Thoracic aorta (tissue), 2 donors: ENCODE measurements around the gene ABTB2. TPM values are rescaled to one million over a fixed set of nuclear protein-coding genes. Genes with fewer than 3 reads are reported as not detected.
A peak's percentile ranks its signal among the peaks of the same experiment; 100 is the strongest.

Experiments used
- ATAC-seq: fragments of 150-250 bp; one replicate; pipeline ENCODE4 v1.8.0; 2017; ENCODE audit warnings: low read depth; ENCODE audit not compliant: insufficient number of reproducible peaks, low FRiP score
- DNase-seq: peaks from one replicate; pipeline ENCODE4 v3.0.0-alpha.2; 2020; ENCODE audit warnings: low spot score
- H3K27ac ChIP-seq, 2 donors: fragments of 200-600 bp; sonication (generic); 1 replicate in 1 of 2; 2 replicates in 1 of 2; pipeline ENCODE4 v1.5.1; 2016; ENCODE audit warnings: mild to moderate bottlenecking in 2 of 2, moderate library complexity in 2 of 2
- H3K27me3 ChIP-seq: fragments of 200-600 bp; sonication (generic); replicated peaks from 2 replicates; pipeline ENCODE4 v1.6.0; 2016; ENCODE audit warnings: mild to moderate bottlenecking; ENCODE audit not compliant: insufficient read depth
- H3K36me3 ChIP-seq: fragments of 200-600 bp; sonication (generic); one replicate; pipeline ENCODE4 v1.5.1; 2016
- H3K4me1 ChIP-seq, 2 donors: fragments of 200-600 bp; sonication (generic); 1 replicate in 1 of 2; 2 replicates in 1 of 2; pipeline versions ENCODE4 v1.5.1 to v1.6.0; 2016; ENCODE audit warnings: low read depth in 2 of 2, mild to moderate bottlenecking in 1 of 2; ENCODE audit not compliant: control insufficient read depth in 1 of 2
- H3K4me3 ChIP-seq: fragments of 200-600 bp; sonication (generic); 2 replicates; pipeline ENCODE4 v1.5.1; 2016; ENCODE audit warnings: mild to moderate bottlenecking
- H3K9me3 ChIP-seq: fragments of 200-600 bp; sonication (generic); 2 replicates; pipeline ENCODE4 v1.5.1; 2016
- total RNA-seq, 2 donors: library from RNA; depleted of rRNA; stranded (reverse); fragments of >200 nt; gene quantifications; one replicate each; pipeline versions ENCODE4 v1.1.0 to v1.2.3, GENCODE V29; 2016
- TF ChIP-seq, protein P1 (sequence below): fragments of 200-600 bp; sonication (generic); IDR thresholded peaks from one replicate; pipeline ENCODE4 v1.5.1; 2019; ENCODE audit warnings: antibody characterized with exemption

The ABTB2 gene
- total RNA-seq, 2 donors from 2014 or later = 12.3 to 31.0 TPM

DNA sequence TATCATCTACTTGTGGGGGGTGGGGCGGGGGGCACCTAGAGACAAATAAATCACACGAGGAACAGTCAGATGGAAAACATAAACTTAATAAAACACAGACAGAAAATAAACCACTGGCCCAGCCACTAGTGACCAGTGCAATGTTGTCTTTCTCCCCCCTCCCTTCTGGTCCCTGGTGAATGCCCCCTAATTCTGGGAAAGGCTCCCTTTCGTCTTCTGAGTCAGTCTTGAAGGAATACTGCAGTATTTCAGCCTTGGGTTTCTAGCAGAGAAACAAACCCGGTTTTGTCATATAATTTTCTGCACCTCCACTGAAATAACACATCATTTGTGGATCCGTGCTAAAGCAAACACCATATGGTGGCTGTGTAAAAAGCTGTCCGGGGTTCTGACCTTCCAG lies 101.7 kb downstream of the ABTB2 start:
- Histone ChIP-seq H3K9me3 (no peaks in the 10 kb centered on the region), H3K27me3 (no peaks in the 10 kb centered on the region), H3K27ac (peak overlapping the region; percentile 58), H3K4me3 (peak overlapping the region; percentile 38), H3K36me3 (no peaks in the 10 kb centered on the region), H3K4me1 (peaks cover 17 to 34% of the 10 kb centered on the region in 2 donors)
- ATAC-seq = peak; percentile 9
- TF ChIP-seq, protein P1, sequence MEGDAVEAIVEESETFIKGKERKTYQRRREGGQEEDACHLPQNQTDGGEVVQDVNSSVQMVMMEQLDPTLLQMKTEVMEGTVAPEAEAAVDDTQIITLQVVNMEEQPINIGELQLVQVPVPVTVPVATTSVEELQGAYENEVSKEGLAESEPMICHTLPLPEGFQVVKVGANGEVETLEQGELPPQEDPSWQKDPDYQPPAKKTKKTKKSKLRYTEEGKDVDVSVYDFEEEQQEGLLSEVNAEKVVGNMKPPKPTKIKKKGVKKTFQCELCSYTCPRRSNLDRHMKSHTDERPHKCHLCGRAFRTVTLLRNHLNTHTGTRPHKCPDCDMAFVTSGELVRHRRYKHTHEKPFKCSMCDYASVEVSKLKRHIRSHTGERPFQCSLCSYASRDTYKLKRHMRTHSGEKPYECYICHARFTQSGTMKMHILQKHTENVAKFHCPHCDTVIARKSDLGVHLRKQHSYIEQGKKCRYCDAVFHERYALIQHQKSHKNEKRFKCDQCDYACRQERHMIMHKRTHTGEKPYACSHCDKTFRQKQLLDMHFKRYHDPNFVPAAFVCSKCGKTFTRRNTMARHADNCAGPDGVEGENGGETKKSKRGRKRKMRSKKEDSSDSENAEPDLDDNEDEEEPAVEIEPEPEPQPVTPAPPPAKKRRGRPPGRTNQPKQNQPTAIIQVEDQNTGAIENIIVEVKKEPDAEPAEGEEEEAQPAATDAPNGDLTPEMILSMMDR = no peak
- DNase-seq = no peak

GRCh38 chr11:34255101-34255500 lies 102.7 kb downstream of the ABTB2 start:
- TF ChIP-seq, protein P1 = no peak
- H3K27me3 ChIP-seq = no peaks in the 10 kb centered on the region
- ATAC-seq (no peak), DNase-seq (no peak)
- no peaks in the 10 kb centered on the region for H3K36me3 ChIP-seq
- H3K4me1 ChIP-seq = peaks cover 23 to 45% of the 10 kb centered on the region in 2 donors
- no peaks in the 10 kb centered on the region for H3K9me3 ChIP-seq
- H3K27ac ChIP-seq = no peak overlapping the region
- no peak overlapping the region for H3K4me3 ChIP-seq

- no peaks in the 10 kb centered on the region for H3K27me3 ChIP-seq
- H3K36me3 ChIP-seq = no peaks in the 10 kb centered on the region
- H3K4me3 ChIP-seq = no peak overlapping the region
- H3K9me3 ChIP-seq = no peaks in the 10 kb centered on the region
- no peak for DNase-seq
- ATAC-seq = no peak
- H3K4me1 ChIP-seq = peaks cover 23 to 56% of the 10 kb centered on the region in 2 donors
- TF ChIP-seq, protein P1 = no peak
- H3K27ac ChIP-seq = no peak overlapping the region
Measured at GRCh38 chr11:34254011-34254410, 103.8 kb downstream of the ABTB2 start.

DNA sequence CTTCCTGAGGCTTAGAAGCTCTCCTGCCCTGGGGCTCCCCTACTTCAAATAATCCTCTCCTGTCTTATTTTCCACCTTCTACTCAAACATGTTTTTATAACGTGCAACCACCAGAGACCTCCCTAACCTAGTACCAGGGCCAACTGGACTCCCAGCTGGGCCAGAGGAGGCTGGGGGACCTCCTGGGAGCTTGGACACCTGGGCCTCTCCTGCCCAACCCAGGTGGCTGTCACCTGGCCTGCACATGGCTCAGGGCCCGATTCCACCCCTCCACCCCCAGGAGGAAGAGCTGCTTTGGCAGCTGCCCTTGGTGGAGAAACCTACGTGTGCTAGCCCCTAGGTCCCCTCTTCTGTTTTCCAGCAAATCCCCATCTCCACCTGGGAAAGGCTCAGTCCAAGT lies 105.2 kb downstream of the ABTB2 start:
- Histone ChIP-seq H3K9me3 (no peaks in the 10 kb centered on the region), H3K4me3 (no peak overlapping the region), H3K27me3 (no peaks in the 10 kb centered on the region), H3K4me1 (peaks cover 23 to 60% of the 10 kb centered on the region in 2 donors), H3K27ac (no peak overlapping the region), H3K36me3 (no peaks in the 10 kb centered on the region)
- DNase-seq (no peak), ATAC-seq (no peak)
- TF ChIP-seq, protein P1 = no peak

- H3K27ac ChIP-seq = peak overlapping the region; percentile 57 to 75
- H3K9me3 ChIP-seq = no peaks in the 10 kb centered on the region
- H3K27me3 ChIP-seq = no peaks in the 10 kb centered on the region
- DNase-seq (no peak), ATAC-seq (no peak)
- TF ChIP-seq, protein P1 = no peak
- H3K36me3 ChIP-seq = no peaks in the 10 kb centered on the region
- H3K4me1 ChIP-seq = peaks cover 23 to 56% of the 10 kb centered on the region in 2 donors
- no peak overlapping the region for H3K4me3 ChIP-seq
Measured at GRCh38 chr11:34252015-34252414, 105.8 kb downstream of the ABTB2 start.
